Superior temporal gyrus (tissue), 1 donor: ENCODE results near the gene GAREM2.

Experiments
- DNase-seq: peaks from one replicate; pipeline ENCODE4 v3.0.0-alpha.2; 2016; ENCODE audit errors: extremely low spot score

The GAREM2 gene

GRCh38 chr2:26187537-26188104 lies 14.7 kb downstream of the GAREM2 start:
- no peak for DNase-seq

- DNase-seq, result no peak
Observed at GRCh38 chr2:26189123-26189522, 16.2 kb downstream of the GAREM2 start.

GRCh38 chr2:26189751-26190150 lies 16.9 kb downstream of the GAREM2 start:
- DNase-seq, result no peak

GRCh38 chr2:26190369-26190768 lies 17.5 kb downstream of the GAREM2 start:
- no peak for DNase-seq

- DNase-seq, result no peak
Observed at GRCh38 chr2:26191316-26192159, 18.6 kb downstream of the GAREM2 start.

GRCh38 chr2:26193578-26194231 lies 20.8 kb downstream of the GAREM2 start:
- no peak for DNase-seq

- DNase-seq, result no peak
Observed at GRCh38 chr2:26195040-26195984, 22.4 kb downstream of the GAREM2 start.

- DNase-seq, result peak; percentile 50
Observed at GRCh38 chr2:26196683-26197418, 24.0 kb downstream of the GAREM2 start.

GRCh38 chr2:26197516-26197915 lies 24.6 kb downstream of the GAREM2 start:
- DNase-seq, result no peak

- DNase-seq, result no peak
Observed at GRCh38 chr2:26202981-26203490, 30.1 kb downstream of the GAREM2 start.

GRCh38 chr2:26203906-26204305 lies 31.0 kb downstream of the GAREM2 start:
- DNase-seq, result no peak

- no peak for DNase-seq
Observed at GRCh38 chr2:26212011-26212410, 39.1 kb downstream of the GAREM2 start.

- DNase-seq, result no peak
Observed at GRCh38 chr2:26214759-26215158, 41.9 kb downstream of the GAREM2 start.

GRCh38 chr2:26215833-26216232 lies 42.9 kb downstream of the GAREM2 start:
- DNase-seq, result no peak

GRCh38 chr2:26216587-26216986 lies 43.7 kb downstream of the GAREM2 start:
- DNase-seq, result no peak

GRCh38 chr2:26217720-26218119 lies 44.8 kb downstream of the GAREM2 start:
- no peak for DNase-seq

- DNase-seq, result no peak
Observed at GRCh38 chr2:26223018-26223417, 50.1 kb downstream of the GAREM2 start.

GRCh38 chr2:26224095-26224494 lies 51.2 kb downstream of the GAREM2 start:
- no peak for DNase-seq

GRCh38 chr2:26229595-26229994 lies 56.7 kb downstream of the GAREM2 start:
- DNase-seq, result no peak

- DNase-seq, result no peak
Observed at GRCh38 chr2:26230806-26231205, 57.9 kb downstream of the GAREM2 start.

- no peak for DNase-seq
Observed at GRCh38 chr2:26235089-26235488, 62.2 kb downstream of the GAREM2 start.
